Measurements from ENCODE around the gene CDHR2.

The CDHR2 gene

GRCh38 chr5:176513788-176514187, 35.4 kb upstream of the CDHR2 start:
- no peak overlapping the region for H3K4me3 ChIP-seq (ENCODE audit: low read depth, low read length)
- DNase-seq (ENCODE audit: low read depth): peak; percentile 46
- TF ChIP-seq CTCF (IDR thresholded peaks at IDR 0.05; ENCODE audit: control insufficient read depth, extremely low read depth, insufficient read depth): no peak

GRCh38 chr5:176514244-176514950, 34.7 kb upstream of the CDHR2 start:
- no peak overlapping the region for H3K4me3 ChIP-seq (ENCODE audit: low read depth, low read length)
- no peak for DNase-seq (ENCODE audit: low read depth)
- TF ChIP-seq CTCF (IDR thresholded peaks at IDR 0.05; ENCODE audit: control insufficient read depth, extremely low read depth, insufficient read depth): no peak

GRCh38 chr5:176515396-176515795, 33.7 kb upstream of the CDHR2 start:
- TF ChIP-seq CTCF (IDR thresholded peaks at IDR 0.05; ENCODE audit: control insufficient read depth, extremely low read depth, insufficient read depth): no peak
- no peak for DNase-seq (ENCODE audit: low read depth)
- no peak overlapping the region for H3K4me3 ChIP-seq (ENCODE audit: low read depth, low read length)

GRCh38 chr5:176517053-176517661, 32.0 kb upstream of the CDHR2 start:
- H3K4me3 ChIP-seq (ENCODE audit: low read depth, low read length): no peak overlapping the region
- TF ChIP-seq CTCF (IDR thresholded peaks at IDR 0.05; ENCODE audit: control insufficient read depth, extremely low read depth, insufficient read depth): no peak
- no peak for DNase-seq (ENCODE audit: low read depth)

DNA sequence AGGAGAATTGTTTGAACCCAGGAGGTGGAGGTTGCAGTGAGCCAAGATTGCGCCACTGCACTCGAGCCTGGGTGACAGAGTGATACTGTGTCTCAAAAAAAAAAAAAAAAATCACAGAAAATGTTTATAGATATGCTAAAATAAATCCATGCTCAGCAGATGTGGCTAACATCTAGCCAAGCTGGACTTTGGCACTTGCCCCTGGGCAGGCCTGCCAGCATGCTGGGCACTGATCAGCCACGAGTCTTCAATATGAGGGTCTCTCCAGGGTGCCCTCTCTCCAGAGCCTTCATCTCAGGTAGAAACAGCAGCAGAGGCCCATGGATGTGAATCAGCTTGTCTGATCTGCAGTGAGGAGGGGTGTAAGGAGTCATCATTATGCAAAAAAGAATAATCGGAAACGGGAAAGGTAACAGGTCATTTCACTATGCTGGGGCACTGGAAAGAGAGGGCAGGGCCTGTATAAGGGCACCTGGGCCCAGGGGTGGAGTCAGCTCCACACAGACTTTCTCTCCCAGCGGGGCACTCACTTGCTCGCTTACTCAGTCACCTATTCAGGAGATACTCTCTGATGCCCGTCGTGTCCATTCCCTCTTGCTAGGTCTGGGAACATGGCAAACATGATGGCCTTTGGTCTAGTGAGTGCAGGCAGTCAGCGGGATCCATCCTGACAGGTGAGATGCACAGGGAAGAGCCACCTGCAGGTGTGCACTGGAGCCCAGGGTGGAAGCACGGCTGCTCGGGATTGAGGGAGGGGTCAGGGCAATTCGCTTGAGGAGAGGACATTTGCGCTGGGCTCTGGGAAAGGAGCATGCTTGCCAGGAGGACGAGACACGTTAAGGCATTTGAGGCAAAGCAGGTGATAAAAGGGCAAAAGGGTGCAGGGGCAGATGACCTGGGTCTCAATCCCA, 29.1 kb upstream of the CDHR2 start:
- no peak for TF ChIP-seq CTCF (IDR thresholded peaks at IDR 0.05; ENCODE audit: control insufficient read depth, extremely low read depth, insufficient read depth)
- no peak overlapping the region for H3K4me3 ChIP-seq (ENCODE audit: low read depth, low read length)
- DNase-seq (ENCODE audit: low read depth): no peak

GRCh38 chr5:176521286-176521685, 27.9 kb upstream of the CDHR2 start:
- H3K4me3 ChIP-seq (ENCODE audit: low read depth, low read length): no peak overlapping the region
- no peak for DNase-seq (ENCODE audit: low read depth)
- no peak for TF ChIP-seq CTCF (IDR thresholded peaks at IDR 0.05; ENCODE audit: control insufficient read depth, extremely low read depth, insufficient read depth)

Data from LNCaP clone FGC (cell line).